ENCODE measurements around the gene C16orf90.
"Not testable (repeated sequence)": the region's sequence is repeated elsewhere in the genome, so short reads cannot be mapped to it uniquely, and the experiment has no call there.

Gene C16orf90

GRCh38 chr16:3511286-3512180, 16.2 kb upstream of the C16orf90 start:
- DNase-seq, result no peak

- no peak for DNase-seq
Observed at GRCh38 chr16:3510416-3510815, 15.1 kb upstream of the C16orf90 start.

GRCh38 chr16:3509470-3509928, 14.2 kb upstream of the C16orf90 start:
- peak; percentile 63 for DNase-seq

DNA sequence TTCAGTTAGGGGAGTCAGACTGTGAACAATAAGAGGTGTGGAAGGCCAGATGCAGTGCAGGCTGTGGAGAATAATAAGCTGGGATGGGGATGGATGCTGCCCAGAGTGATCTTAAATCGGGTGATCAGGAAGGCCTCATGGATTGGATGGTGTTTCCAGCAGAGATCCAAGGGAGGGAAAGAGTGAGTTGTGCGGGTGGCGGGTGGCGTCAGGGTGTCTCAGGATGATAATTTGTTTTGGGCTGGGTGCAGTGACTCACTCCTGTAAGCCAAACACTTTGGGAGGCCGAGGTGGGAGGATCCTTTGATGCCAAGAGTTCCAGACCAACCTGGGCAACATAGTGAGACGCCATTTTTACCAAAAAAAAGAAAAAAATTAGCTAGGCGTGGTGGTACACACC, 13.4 kb upstream of the C16orf90 start:
- no peak for DNase-seq

DNA sequence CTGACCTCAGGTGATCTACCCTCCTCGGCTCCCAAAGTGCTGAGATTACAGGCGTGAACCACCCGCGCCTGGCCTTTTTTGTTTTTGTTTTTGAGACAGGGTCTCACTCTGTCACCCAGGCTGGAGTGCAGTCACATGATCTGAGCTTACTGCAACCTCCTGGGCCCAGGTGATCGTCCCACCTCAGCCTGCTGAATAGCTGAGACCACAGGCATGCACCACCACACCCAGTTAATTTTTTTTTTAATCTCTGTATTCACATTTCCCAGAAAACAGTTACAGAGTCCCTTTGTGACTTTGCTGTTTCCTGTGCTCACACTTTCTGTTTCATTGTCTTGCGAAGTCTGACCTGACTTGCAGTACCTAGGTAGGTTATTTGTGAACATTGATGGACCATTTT, 8.2 kb upstream of the C16orf90 start:
- peak; percentile 68 for DNase-seq

DNA sequence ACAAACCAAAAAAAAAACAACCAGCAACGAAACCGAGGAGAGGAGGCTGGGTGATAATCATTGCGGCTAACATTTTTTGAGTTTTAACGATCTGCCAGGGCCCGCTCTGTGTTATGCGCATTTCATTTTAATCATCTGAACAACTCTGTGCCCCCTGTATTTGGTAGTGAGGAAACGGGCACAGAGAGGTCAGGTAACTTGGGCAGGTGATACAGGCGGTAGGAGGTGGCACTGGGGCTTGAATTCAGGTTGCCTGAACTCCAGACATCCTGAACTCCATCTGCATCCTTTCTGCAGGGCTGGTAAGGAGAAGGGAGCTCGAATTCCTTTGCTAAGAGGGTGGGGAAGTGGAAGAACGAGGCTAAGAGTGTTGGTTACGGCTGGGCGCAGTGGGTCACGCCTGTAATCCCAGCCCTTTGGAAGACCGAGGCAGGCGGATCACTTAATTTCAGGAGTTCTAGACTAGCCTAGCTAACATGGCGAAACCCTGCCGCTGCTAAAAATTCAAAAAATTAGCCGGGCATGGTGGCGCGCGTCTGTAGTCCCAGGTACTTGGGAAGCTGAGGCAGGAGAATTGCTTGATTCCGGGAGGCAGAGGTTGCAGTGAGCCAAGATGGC, 6.6 kb upstream of the C16orf90 start:
- no peak for DNase-seq

DNA sequence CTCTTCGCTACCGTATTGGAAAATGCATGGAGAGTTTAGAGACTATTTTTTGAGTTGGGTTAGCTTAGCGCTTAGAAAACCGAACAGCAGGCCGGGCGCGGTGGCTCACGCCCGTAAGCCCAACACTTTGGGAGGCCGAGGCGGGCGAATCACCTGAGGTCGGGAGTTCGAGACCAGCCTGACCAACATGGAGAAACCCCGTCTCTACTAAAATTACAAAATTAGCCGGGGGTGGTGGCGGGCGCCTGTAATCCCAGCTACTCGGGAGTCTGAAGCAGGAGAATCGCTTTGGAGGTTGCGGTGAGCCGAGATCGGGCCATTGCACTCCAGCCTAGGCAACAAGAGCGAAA, 6.1 kb upstream of the C16orf90 start:
- not testable (repeated sequence) for DNase-seq

DNA sequence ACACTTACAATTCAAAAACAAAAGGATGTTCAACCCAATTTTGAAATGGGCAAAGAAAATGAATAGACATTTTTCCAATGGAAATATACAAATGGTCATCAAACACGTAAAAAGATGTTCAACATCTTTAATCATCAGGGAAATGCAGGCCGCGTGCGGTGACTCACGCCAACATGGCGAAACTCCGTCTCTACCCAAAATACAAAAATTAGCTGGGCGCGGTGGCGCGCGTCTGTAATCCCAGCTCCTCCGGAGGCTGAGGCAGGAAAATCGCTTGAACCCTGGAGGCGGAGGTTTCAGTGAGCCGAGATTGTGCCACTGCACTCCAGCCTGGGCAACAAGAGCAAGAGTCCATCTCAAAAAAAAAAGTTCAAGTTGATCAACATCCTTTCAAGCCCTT, 3.7 kb upstream of the C16orf90 start:
- no peak for DNase-seq

DNA sequence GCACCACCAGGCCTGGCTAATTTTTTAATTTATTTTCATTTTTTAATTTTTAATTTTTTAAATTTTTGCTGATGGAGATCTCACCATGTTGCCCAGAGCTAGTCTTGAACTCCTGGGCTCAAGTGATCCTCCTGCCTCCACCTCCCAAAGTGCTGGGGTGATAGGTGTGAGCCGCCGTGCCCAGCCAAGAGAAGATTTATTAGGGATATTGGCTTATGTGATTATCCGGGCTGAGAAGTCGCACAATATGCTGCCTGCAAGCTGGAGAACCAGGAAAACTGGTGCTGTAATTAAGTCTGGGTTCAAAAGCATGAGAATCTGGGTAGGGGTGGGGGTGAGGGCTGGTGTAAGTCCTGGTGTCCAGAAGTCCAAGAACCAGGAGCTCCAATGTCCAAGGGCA, 2.5 kb upstream of the C16orf90 start:
- no peak for DNase-seq

DNA sequence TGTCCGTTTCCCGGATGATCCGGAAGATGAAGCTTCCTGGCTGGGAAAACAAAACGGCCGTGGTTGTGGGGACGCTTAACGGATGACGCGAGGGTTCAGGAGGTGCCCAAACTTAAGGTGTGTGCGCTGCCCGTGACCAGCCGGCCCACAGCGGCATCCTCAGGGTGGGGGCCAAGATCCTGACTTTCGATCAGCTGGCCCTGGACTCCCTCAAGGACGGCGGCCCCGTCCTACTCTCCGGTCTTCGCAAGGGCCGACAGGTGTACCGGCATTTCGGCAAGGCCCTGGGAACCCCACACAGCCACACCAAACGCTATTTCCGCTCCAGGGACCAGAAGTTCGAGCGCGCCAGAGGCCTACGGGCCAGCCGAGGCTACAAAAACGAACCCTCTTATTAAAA, 1.1 kb upstream of the C16orf90 start:
- DNase-seq, result no peak

DNA sequence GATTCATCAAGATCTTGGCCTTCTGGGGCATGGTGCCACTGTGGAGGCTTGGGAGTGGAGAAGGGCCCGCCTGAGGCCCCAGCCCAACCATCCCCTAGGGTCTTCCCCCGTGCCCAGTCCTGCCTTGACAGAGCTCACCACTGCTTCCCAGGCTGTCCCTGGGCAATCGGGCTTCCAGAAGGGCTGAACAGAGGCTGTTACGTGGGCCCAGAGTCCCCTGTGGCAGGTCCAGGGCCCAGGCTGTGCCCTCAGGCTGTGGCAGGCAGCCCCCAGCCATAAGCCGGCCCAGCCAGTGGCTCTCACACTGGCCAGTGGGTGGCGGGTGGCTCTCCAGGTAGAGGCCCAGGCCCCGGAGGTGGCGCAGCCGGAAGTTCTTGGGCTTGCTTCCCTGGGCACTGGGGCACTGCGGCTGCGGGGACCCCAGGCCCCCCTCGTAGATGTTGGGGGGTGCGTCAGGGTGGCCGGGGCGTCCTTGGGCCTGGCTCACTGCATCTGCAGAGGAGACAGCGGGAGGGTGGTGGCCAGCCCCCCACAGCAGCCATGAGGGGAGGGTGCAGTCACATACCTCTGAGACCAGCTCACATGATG, 809 bp downstream of the C16orf90 start:
- DNase-seq, result no peak

- no peak for DNase-seq
Observed at GRCh38 chr16:3492356-3492755, 2.9 kb downstream of the C16orf90 start.

- no peak for DNase-seq
Observed at GRCh38 chr16:3490911-3491629, 4.2 kb downstream of the C16orf90 start.

DNA sequence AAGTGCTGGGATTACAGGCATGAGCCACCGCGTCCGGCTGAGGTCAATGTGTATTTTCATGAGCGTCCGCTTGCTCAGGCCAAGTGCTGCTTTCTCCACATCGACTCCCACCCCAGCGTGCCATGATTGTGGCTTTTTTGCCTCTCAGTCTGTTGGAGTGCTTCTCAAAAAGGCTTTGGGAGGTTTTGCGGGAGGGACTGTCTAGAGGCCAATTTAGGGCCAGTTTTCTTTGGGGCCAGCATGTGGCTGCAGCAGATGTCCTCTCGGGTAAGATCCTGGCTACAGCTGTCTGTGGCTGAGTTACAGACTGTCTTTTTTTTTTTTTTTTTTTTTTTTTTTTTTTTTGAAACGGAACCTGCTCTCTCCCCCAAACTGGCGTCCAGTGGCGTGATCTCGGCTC, 6.5 kb downstream of the C16orf90 start:
- DNase-seq, result no peak

GRCh38 chr16:3487521-3488410, 7.5 kb downstream of the C16orf90 start:
- no peak for DNase-seq

DNA sequence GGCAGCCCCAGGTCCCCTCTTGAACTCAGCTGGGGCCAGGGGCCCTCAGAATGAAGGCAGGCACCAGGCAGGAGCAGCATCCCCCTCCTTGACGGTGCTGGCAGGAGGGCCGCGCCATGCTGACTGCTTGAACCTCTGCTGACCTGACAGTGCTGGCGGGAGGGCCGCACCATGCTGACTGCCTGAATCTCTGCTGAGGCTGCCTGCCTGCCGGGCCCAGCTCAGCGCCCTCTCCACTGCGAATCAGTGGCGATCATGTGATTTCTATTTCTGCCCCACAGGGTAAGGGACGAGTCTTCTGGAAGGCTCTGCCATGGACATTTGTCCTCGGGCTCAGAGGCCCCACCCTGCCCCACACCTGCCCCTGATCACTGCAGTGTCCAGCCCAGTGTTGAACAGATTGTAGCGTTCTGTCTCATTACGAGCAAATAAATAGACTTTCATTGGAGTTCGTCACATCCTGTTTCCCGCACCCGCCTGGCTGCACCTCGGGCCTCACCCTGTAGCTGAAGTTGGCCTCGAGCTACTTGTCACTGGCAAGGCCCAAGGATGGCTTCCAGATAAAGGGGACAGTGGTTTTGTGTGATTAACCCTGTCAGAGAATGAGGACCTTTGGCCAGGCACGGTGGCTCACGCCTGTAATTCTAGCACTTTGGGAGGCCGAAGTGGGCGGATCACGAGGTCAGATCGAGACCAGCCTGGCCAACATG, 8.6 kb downstream of the C16orf90 start:
- DNase-seq, result no peak

DNA sequence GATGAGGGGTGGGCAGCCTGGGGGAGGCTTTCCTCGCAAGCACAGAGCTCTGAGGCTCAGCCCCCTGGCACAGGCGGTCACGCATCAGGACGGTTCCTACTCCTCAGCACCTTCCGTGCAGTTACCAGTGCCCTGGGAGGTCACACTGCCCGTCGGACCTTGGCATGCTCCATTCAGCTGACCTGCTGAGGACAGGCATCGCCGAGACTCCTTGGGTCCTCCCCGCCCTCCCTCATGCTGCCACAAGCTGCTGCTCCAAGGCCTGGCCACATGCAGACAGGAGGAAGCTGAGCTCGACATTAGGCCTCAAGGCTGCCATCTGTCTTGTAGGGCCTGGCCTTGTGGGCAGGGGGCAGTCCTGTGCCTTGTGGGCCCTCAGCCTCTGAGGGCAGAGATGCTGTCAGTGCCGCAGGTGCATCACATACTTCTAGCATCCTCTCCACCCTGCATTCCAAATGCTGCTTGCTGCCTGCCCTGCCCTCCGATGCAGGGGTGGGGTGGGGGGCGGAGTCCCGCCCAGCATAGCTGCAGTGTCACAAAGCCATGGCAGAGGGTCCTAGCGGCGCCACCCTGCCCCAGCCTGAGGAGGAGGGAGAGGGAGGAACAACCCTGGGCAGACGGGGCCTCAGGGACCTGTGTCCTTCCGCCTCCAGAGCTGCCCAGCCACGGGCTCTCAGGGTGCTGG, 9.3 kb downstream of the C16orf90 start:
- DNase-seq, result no peak

DNA sequence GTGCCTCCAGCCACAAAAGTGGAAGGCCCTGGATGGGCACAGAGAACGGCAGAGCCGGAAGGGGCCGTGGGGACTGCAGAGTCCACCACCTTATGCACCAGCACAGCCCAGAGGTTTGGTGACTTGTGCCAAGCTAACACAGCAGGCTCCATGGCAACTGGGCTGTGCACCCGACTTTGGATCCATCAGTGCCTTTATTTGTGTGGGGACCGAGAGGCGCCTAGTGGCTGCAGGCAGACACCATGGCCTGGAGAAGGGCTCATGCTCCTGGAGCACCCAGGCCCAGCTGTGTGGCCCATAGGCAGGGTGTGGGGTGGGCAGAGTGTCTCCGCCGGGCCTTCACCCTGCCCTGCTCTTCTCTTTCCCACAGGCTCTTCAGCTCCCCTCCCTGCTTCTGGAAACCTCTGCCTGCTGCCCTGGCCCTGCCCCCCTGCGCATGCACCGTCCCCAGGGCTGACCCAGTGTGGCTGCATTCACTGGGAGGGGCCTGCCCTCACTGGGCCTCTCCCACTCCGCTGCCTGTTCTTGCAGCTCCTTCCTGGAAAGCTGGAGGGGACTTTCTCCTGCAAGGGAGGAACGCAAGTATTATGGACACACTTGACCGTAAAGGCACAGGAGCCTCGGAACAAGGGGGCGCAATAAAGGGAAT, 10.1 kb downstream of the C16orf90 start:
- DNase-seq, result no peak

DNA sequence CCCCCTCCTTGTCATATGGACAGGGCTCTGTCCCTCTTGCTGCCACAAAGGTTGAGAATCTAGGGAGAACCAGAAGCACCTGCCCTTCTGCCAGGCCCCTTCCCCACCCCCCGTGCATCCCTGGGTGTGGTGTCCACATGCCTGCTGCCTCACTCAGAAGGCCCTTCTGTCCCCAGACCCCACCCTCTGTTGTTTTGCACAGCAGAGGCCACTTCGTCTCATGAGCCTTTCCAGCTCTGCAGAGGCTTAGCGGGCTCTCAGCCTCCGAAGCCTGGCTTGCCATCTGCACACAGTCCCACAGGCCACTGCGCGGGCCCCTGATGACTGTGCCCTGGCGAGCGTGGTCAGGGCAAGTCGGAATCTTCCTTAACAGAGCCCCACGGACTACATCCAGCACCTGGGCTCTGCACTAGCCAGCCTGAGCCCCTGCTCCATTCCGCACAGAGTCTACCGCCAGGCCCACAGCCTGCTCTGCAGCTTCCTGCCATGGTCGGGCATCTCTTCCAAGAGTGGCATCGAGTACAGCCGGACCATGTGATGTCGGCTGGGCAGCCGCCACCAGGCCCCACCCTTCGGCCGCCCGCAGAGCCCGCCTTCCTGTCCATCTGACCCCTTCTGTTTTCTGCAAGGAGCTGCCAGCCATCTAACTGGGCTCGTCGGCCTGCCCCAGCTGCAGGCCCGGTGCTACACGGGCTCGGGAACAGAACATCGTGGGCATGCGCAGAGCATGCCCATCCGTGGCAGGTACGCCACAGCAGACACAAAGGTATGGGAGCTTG, 10.8 kb downstream of the C16orf90 start:
- no peak for DNase-seq

Measured in CD4-positive, alpha-beta T cell treated with Interferon gamma for 1 hour (primary cell).